ENCODE data around the gene ECEL1. TPM values are rescaled to one million over a fixed set of nuclear protein-coding genes. Genes with fewer than 3 reads are reported as not detected.

Gene ECEL1
- total and polyA plus RNA-seq, 2 of the 4 experiments (the other 2 are of a cell fraction) = not detected

- TF ChIP-seq MXI1 (IDR thresholded peaks at IDR 0.05; ENCODE audit: borderline replicate concordance, low read depth, low read length) (no peak), POLR2A (IDR thresholded peaks at IDR 0.05; ENCODE audit: low read depth, low read length) (no peak)
These were observed 55.7 kb downstream of the ECEL1 start (continued) for GRCh38 chr2:232431705-232432590.

Other genes starting within 250 kb of the ECEL1 start
- not detected in 2 replicates for gene ALPP, start 109.1 kb downstream of the ECEL1 start, total RNA-seq (2012; rRNA removed)
- gene ALPP, start 109.1 kb downstream of the ECEL1 start, polyA plus RNA-seq (2012; rRNA removed) = not detected in 2 replicates
- gene ALPG, start 81.0 kb downstream of the ECEL1 start, total RNA-seq (2012; rRNA removed) = not detected in 2 replicates
- gene ALPG, start 81.0 kb downstream of the ECEL1 start, polyA plus RNA-seq (2012; rRNA removed) = not detected in 2 replicates
- not detected in 2 replicates for gene ALPI, start 31.7 kb downstream of the ECEL1 start, total RNA-seq (2012; rRNA removed)
- gene ALPI, start 31.7 kb downstream of the ECEL1 start, polyA plus RNA-seq (2012; rRNA removed) = not detected in 2 replicates
- gene PRSS56, start 32.6 kb upstream of the ECEL1 start, total RNA-seq (2012; rRNA removed) = not detected in 2 replicates
- gene PRSS56, start 32.6 kb upstream of the ECEL1 start, polyA plus RNA-seq (2012; rRNA removed) = not detected in 2 replicates
- gene CHRND, start 38.3 kb upstream of the ECEL1 start, total RNA-seq (2012; rRNA removed) = not detected in 2 replicates
- not detected in 2 replicates for gene CHRND, start 38.3 kb upstream of the ECEL1 start, polyA plus RNA-seq (2012; rRNA removed)
- gene CHRNG, start 51.9 kb upstream of the ECEL1 start, total RNA-seq (2012; rRNA removed) = not detected in 2 replicates
- gene CHRNG, start 51.9 kb upstream of the ECEL1 start, polyA plus RNA-seq (2012; rRNA removed) = not detected in 2 replicates
- gene TIGD1, start 62.7 kb upstream of the ECEL1 start, total RNA-seq (2012; rRNA removed) = 2.7 and 2.8 TPM in 2 replicates
- 2.4 and 2.9 TPM in 2 replicates for gene TIGD1, start 62.7 kb upstream of the ECEL1 start, polyA plus RNA-seq (2012; rRNA removed)
- 105 and 149 TPM in 2 replicates for gene EIF4E2, start 62.9 kb upstream of the ECEL1 start, total RNA-seq (2012; rRNA removed)
- 44.0 and 52.1 TPM in 2 replicates for gene EIF4E2, start 62.9 kb upstream of the ECEL1 start, polyA plus RNA-seq (2012; rRNA removed)
- not detected in 2 replicates for gene EFHD1, start 145.8 kb upstream of the ECEL1 start, total RNA-seq (2012; rRNA removed)
- 0.27 and 0.36 TPM in 2 replicates for gene EFHD1, start 145.8 kb upstream of the ECEL1 start, polyA plus RNA-seq (2012; rRNA removed)
- gene GIGYF2, start 209.5 kb upstream of the ECEL1 start, total RNA-seq (2012; rRNA removed) = 52.5 and 66.0 TPM in 2 replicates
- 14.7 and 18.3 TPM in 2 replicates for gene GIGYF2, start 209.5 kb upstream of the ECEL1 start, polyA plus RNA-seq (2012; rRNA removed)